B cell (primary cell): ENCODE measurements around the gene PCDHGA5. TPM values are rescaled to one million over a fixed set of nuclear protein-coding genes. Genes with fewer than 3 reads are reported as not detected.

ENCODE experiments used
- ATAC-seq: fragments of 200-7000 bp; cut with Tn5 transposase; one replicate; pipeline ENCODE4 v1.10.0; 2021; ENCODE audit warnings: low read depth, mild to moderate bottlenecking, moderate number of reproducible peaks, moderate library complexity
- CTCF ChIA-PET: fragments of 350-600 bp; sonication (Branson Sonifier 250); formaldehyde crosslinking; loops from one replicate; lab custom pipeline; 2021; ENCODE audit warnings: antibody characterized with exemption, inconsistent platforms; lab: Charles Lee
- POLR2A ChIA-PET: fragments of 350-600 bp; sonication (Branson Sonifier 250); formaldehyde crosslinking; loops from one replicate; lab custom pipeline; 2021; ENCODE audit warnings: antibody characterized with exemption; lab: Charles Lee
- DNase-seq: peaks from one replicate; pipeline ENCODE4 v3.0.0; 2013
- H2AFZ ChIP-seq: 2 replicates; pipeline ENCODE4 v1.6.1; 2012; ENCODE audit warnings: mild to moderate bottlenecking, low read depth, low read length; ENCODE audit not compliant: insufficient read depth, poor library complexity, severe bottlenecking
- H3K27ac ChIP-seq, 2 donors: 1 replicate in 1 of 2; 2 replicates in 1 of 2; pipeline ENCODE4 v1.5.1; 2012 to 2013; ENCODE audit warnings: low read length in 2 of 2, mild to moderate bottlenecking in 2 of 2, moderate library complexity in 1 of 2
- H3K27me3 ChIP-seq, 4 experiments: fragments of 200-600 bp in 1 of 4; sonication (generic) in 1 of 4; replicated peaks in 1 of 4; 1 replicate in 2 of 4; 2 replicates in 2 of 4; pipeline versions ENCODE4 v1.6.1 to v1.7.0; 2013 to 2016; ENCODE audit warnings: low read length in 3 of 4, mild to moderate bottlenecking in 2 of 4, mixed read lengths in 1 of 4, moderate library complexity in 1 of 4; ENCODE audit not compliant: insufficient read depth in 4 of 4, control insufficient read depth in 3 of 4; ENCODE audit errors: control extremely low read depth in 1 of 4
- H3K36me3 ChIP-seq, 2 experiments: replicated peaks in 1 of 2; 1 replicate in 1 of 2; 2 replicates in 1 of 2; pipeline versions ENCODE4 v1.6.1 to v1.7.1; 2013; ENCODE audit warnings: low read length in 1 of 2; ENCODE audit not compliant: insufficient read depth in 2 of 2, control insufficient read depth in 1 of 2; ENCODE audit errors: control extremely low read depth in 1 of 2, extremely low read depth in 1 of 2
- H3K4me1 ChIP-seq, 2 donors: fragments of 200-600 bp in 1 of 2; sonication (generic) in 1 of 2; 1 replicate in 1 of 2; 2 replicates in 1 of 2; pipeline versions ENCODE4 v1.5.1 to v1.6.1; 2013 to 2017; ENCODE audit warnings: low read length in 2 of 2; ENCODE audit not compliant: control insufficient read depth in 2 of 2, insufficient read depth in 2 of 2
- H3K4me2 ChIP-seq: replicated peaks from 2 replicates; pipeline ENCODE3; 2012; ENCODE audit warnings: mild to moderate bottlenecking, low read depth, low read length; ENCODE audit not compliant: poor library complexity, severe bottlenecking
- H3K4me3 ChIP-seq, 5 experiments: fragments of 200-600 bp in 1 of 5; sonication (generic) in 1 of 5; 1 replicate in 3 of 5; 2 replicates in 2 of 5; pipeline versions ENCODE4 v1.5.1 to v1.7.0; 2011 to 2016; ENCODE audit warnings: low read length in 4 of 5, mild to moderate bottlenecking in 4 of 5, low read depth in 2 of 5, control low read depth in 1 of 5, moderate library complexity in 1 of 5; ENCODE audit not compliant: insufficient read depth in 1 of 5; ENCODE audit errors: control extremely low read depth in 1 of 5, extremely low read depth in 1 of 5
- H3K79me2 ChIP-seq: fragments of 200-600 bp; sonication (generic); one replicate; pipeline ENCODE4 v1.6.0; 2016; ENCODE audit warnings: low read length; ENCODE audit not compliant: control insufficient read depth, insufficient read depth
- H3K9ac ChIP-seq: fragments of 200-600 bp; sonication (generic); 2 replicates; pipeline ENCODE4 v1.6.1; 2017; ENCODE audit warnings: mild to moderate bottlenecking, low read length, moderate library complexity
- H3K9me3 ChIP-seq, 3 donors: one replicate each; pipeline versions ENCODE4 v1.6.1 to v1.7.1; 2013; ENCODE audit warnings: low read length in 2 of 3; ENCODE audit not compliant: control insufficient read depth in 2 of 3, insufficient read depth in 1 of 3; ENCODE audit errors: control extremely low read depth in 1 of 3
- H4K20me1 ChIP-seq: 2 replicates; pipeline ENCODE4 v1.6.0; 2012; ENCODE audit warnings: mild to moderate bottlenecking, low read length; ENCODE audit not compliant: insufficient read depth, control insufficient read depth, poor library complexity, severe bottlenecking
- H3K27ac Mint-ChIP-seq: one replicate; pipeline ENCODE4 v1.8.0; 2021; ENCODE audit warnings: mixed read lengths
- H3K27me3 Mint-ChIP-seq: one replicate; pipeline ENCODE4 v1.8.0; 2021; ENCODE audit warnings: mixed read lengths
- H3K4me1 Mint-ChIP-seq: one replicate; pipeline ENCODE4 v1.8.0; 2021; ENCODE audit warnings: mixed read lengths
- H3K4me3 Mint-ChIP-seq: one replicate; pipeline ENCODE4 v1.8.0; 2021; ENCODE audit warnings: mixed read lengths
- H3K9me3 Mint-ChIP-seq: one replicate; pipeline ENCODE4 v1.8.0; 2022; ENCODE audit warnings: mixed read lengths; ENCODE audit not compliant: insufficient read depth
- EZH2 ChIP-seq: IDR thresholded peaks from 2 replicates; pipeline ENCODE4 v1.6.1; 2012; ENCODE audit warnings: borderline replicate concordance, low read depth, mild to moderate bottlenecking, moderate library complexity, low read length; ENCODE audit not compliant: insufficient read depth, poor library complexity, severe bottlenecking
- WGBS: methylation state at CpG from one replicate; pipeline ENCODE4 v1.1.5; 2013; ENCODE audit warnings: missing lambda C conversion rate; ENCODE audit not compliant: insufficient coverage; 5-methylcytosine and 5-hydroxymethylcytosine counted together
- intact Hi-C: fragments of 100-400 bp; cut with micrococcal nuclease; formaldehyde crosslinking; loops from one replicate; pipeline ENCODE4 v1.10.0; 2022
- polyA plus RNA-seq: library from polyadenylated mRNA; depleted of rRNA; stranded (reverse); fragments of >200 nt; gene quantifications from 2 replicates; pipeline ENCODE4 v1.2.3, GENCODE V29; 2012
- total RNA-seq, 2 donors: library from RNA; stranded (reverse); fragments of 120-200 nt in 1 of 2; gene quantifications; 1 replicate in 1 of 2; 2 replicates in 1 of 2; pipeline versions ENCODE4 v1.2.3 to v1.2.4, GENCODE V29; 2013 to 2022
- TF ChIP-seq, protein P1 (sequence below): fragments of 200-600 bp; IDR thresholded peaks from one replicate; pipeline ENCODE4 v1.8.0; 2022; ENCODE audit warnings: antibody characterized with exemption, mild to moderate bottlenecking

PCDHGA5 gene
- total and polyA plus RNA-seq, 2 donors (not counting 1 experiment from before 2014, with no cell fraction given), result 0.21 to 1.7 TPM

DNA sequence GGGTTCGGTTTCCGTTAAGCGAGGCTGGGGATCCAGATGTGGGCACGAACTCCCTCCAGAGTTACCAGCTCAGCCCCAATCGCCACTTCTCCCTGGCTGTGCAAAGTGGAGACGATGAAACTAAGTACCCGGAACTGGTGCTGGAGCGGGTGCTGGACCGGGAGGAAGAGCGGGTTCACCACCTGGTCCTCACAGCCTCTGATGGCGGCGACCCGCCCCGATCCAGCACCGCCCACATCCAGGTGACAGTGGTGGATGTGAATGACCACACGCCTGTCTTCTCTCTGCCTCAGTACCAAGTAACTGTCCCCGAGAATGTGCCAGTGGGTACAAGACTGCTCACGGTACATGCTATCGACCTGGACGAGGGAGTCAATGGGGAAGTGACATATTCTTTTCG, 19.4 kb downstream of the PCDHGA5 start:
- H3K27ac Mint-ChIP-seq, result no peak overlapping the region

DNA sequence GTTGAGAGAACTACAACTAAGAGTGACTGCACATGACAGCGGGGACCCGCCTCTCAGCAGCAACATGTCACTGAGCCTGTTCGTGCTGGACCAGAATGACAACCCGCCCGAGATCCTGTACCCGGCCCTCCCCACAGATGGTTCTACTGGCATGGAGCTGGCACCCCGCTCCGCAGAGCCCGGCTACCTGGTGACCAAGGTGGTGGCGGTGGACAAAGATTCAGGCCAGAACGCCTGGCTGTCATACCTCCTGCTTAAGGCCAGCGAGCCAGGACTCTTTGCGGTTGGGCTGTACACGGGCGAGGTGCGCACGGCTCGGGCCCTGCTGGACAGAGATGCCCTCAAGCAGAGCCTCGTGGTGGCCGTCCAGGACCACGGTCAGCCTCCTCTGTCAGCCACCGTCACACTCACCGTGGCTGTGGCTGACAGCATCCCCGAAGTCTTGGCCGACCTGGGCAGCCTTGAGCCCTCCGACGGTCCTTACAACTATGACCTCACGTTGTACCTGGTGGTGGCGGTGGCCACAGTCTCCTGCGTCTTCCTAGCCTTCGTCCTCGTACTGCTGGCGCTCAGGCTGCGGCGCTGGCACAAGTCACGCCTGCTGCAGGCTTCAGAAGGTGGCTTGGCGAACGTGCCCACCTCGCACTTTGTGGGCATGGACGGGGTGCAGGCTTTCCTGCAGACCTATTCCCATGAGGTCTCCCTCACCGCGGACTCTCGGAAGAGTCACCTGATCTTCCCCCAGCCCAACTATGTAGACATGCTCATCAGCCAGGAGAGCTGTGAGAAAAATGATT, 20.7 kb downstream of the PCDHGA5 start:
- H3K9me3 Mint-ChIP-seq, result peaks cover 9% of the 10 kb centered on the region
- ChIA-PET POLR2A (no interaction called here), CTCF (no interaction called here)
- peaks cover 66% of the 10 kb centered on the region for H3K27me3 Mint-ChIP-seq
- no peaks in the 10 kb centered on the region for H3K36me3 ChIP-seq
- peaks cover 6 to 45% (median 23%) of the 10 kb centered on the region in 3 donors for H3K9me3 ChIP-seq
- no peak overlapping the region for H3K9ac ChIP-seq
- H3K4me2 ChIP-seq, result no peak overlapping the region
- DNase-seq (no peak), ATAC-seq (no peak)
- TF ChIP-seq, protein P1, sequence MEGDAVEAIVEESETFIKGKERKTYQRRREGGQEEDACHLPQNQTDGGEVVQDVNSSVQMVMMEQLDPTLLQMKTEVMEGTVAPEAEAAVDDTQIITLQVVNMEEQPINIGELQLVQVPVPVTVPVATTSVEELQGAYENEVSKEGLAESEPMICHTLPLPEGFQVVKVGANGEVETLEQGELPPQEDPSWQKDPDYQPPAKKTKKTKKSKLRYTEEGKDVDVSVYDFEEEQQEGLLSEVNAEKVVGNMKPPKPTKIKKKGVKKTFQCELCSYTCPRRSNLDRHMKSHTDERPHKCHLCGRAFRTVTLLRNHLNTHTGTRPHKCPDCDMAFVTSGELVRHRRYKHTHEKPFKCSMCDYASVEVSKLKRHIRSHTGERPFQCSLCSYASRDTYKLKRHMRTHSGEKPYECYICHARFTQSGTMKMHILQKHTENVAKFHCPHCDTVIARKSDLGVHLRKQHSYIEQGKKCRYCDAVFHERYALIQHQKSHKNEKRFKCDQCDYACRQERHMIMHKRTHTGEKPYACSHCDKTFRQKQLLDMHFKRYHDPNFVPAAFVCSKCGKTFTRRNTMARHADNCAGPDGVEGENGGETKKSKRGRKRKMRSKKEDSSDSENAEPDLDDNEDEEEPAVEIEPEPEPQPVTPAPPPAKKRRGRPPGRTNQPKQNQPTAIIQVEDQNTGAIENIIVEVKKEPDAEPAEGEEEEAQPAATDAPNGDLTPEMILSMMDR, result no peak
- TF ChIP-seq EZH2, result no peak
- no peak overlapping the region for H3K27ac ChIP-seq
- WGBS, result 56% methylated on average over 40 of the region's 43 CpGs
- no peak overlapping the region for H2AFZ ChIP-seq
- H3K27me3 ChIP-seq, result peaks cover 0 to 56% (median 34%) of the 10 kb centered on the region in 4 experiments
- no peaks in the 10 kb centered on the region for H3K79me2 ChIP-seq
- H3K4me1 ChIP-seq, result no peaks in the 10 kb centered on the region
- H4K20me1 ChIP-seq, result no peaks in the 10 kb centered on the region
- intact Hi-C loops, result no loop called here
- H3K4me3 Mint-ChIP-seq, result no peak overlapping the region
- no peak overlapping the region for H3K27ac Mint-ChIP-seq
- no peak overlapping the region for H3K4me3 ChIP-seq
- H3K4me1 Mint-ChIP-seq, result peaks cover 3% of the 10 kb centered on the region

More for the DNA sequence above, 19.4 kb downstream of the PCDHGA5 start:
- H3K27ac ChIP-seq, result no peak overlapping the region
- H4K20me1 ChIP-seq, result no peaks in the 10 kb centered on the region
- H3K79me2 ChIP-seq, result no peaks in the 10 kb centered on the region
- no peak overlapping the region for H3K4me2 ChIP-seq
- ATAC-seq (no peak), DNase-seq (no peak)
- H3K9ac ChIP-seq, result no peak overlapping the region
- no peak overlapping the region for H3K4me3 ChIP-seq
- Mint-ChIP-seq H3K4me1 (peaks cover 3% of the 10 kb centered on the region), H3K9me3 (peaks cover 7% of the 10 kb centered on the region), H3K27me3 (peaks cover 60% of the 10 kb centered on the region), H3K4me3 (peak overlapping the region; percentile 81)
- POLR2A ChIA-PET, result no interaction called here
- intact Hi-C loops, result no loop called here
- WGBS, result 44% methylated on average over 13 of the region's 21 CpGs
- no peaks in the 10 kb centered on the region for H3K4me1 ChIP-seq
- TF ChIP-seq, protein P1, result no peak
- TF ChIP-seq EZH2, result no peak
- peaks cover 6 to 35% (median 23%) of the 10 kb centered on the region in 3 donors for H3K9me3 ChIP-seq
- H2AFZ ChIP-seq, result no peak overlapping the region
- H3K36me3 ChIP-seq, result no peaks in the 10 kb centered on the region
- H3K27me3 ChIP-seq, result peaks cover 0 to 44% (median 30%) of the 10 kb centered on the region in 4 experiments
- CTCF ChIA-PET, result no interaction called here
